WTC11 (cell line): ENCODE measurements around the gene TRIOBP. TPM values are rescaled to one million over a fixed set of nuclear protein-coding genes. Genes with fewer than 3 reads are reported as not detected.
A peak's percentile ranks its signal among the peaks of the same experiment; 100 is the strongest.

ENCODE experiments used
- ATF2 ChIP-seq: sonication (generic); formaldehyde crosslinking; IDR thresholded peaks from 2 replicates; pipeline ENCODE4 v1.8.1; 2022; ENCODE audit warnings: low read depth, missing genetic modification reagents, borderline replicate concordance
- CTCF ChIP-seq: fragments of 200-600 bp; IDR thresholded peaks from 2 replicates; pipeline ENCODE4 v1.8.0; 2022; ENCODE audit warnings: antibody characterized with exemption
- E2F4 ChIP-seq: sonication (generic); formaldehyde crosslinking; IDR thresholded peaks from 2 replicates; pipeline ENCODE4 v1.8.1; 2022; ENCODE audit warnings: low read depth, mild to moderate bottlenecking, moderate library complexity, missing genetic modification reagents, borderline replicate concordance
- E2F5 ChIP-seq: sonication (generic); formaldehyde crosslinking; IDR thresholded peaks from 2 replicates; pipeline ENCODE4 v1.8.1; 2022; ENCODE audit warnings: mild to moderate bottlenecking, moderate library complexity, missing genetic modification reagents
- ELF4 ChIP-seq: sonication (generic); formaldehyde crosslinking; IDR thresholded peaks from 2 replicates; pipeline ENCODE4 v1.8.1; 2022; ENCODE audit warnings: low read depth, mild to moderate bottlenecking, moderate library complexity, missing genetic modification reagents
- ETV6 ChIP-seq: sonication (generic); formaldehyde crosslinking; IDR thresholded peaks from 2 replicates; pipeline ENCODE4 v1.8.1; 2022; ENCODE audit warnings: mild to moderate bottlenecking, missing genetic modification reagents
- FOXJ3 ChIP-seq: sonication (generic); formaldehyde crosslinking; IDR thresholded peaks from 2 replicates; pipeline ENCODE4 v1.9.0; 2021; ENCODE audit warnings: missing genetic modification reagents, mild to moderate bottlenecking, borderline replicate concordance
- FOXP4 ChIP-seq: sonication (generic); formaldehyde crosslinking; IDR thresholded peaks from 2 replicates; pipeline ENCODE4 v1.8.0; 2022; ENCODE audit warnings: mild to moderate bottlenecking, missing genetic modification reagents
- HMGXB4 ChIP-seq: sonication (generic); formaldehyde crosslinking; IDR thresholded peaks from 2 replicates; pipeline ENCODE4 v1.8.1; 2023; ENCODE audit warnings: mild to moderate bottlenecking, moderate library complexity, missing genetic modification reagents
- MYBL2 ChIP-seq: sonication (generic); formaldehyde crosslinking; IDR thresholded peaks from 2 replicates; pipeline ENCODE4 v1.8.1; 2023; ENCODE audit warnings: mild to moderate bottlenecking, moderate library complexity, missing genetic modification reagents
- NFATC4 ChIP-seq: fragments of 250-450 bp; sonication (Bioruptor Pico); IDR thresholded peaks from 2 replicates; pipeline ENCODE4 v1.9.0; 2021; ENCODE audit warnings: mild to moderate bottlenecking
- NR1H2 ChIP-seq: sonication (generic); formaldehyde crosslinking; IDR thresholded peaks from 2 replicates; pipeline ENCODE4 v1.9.0; 2021; ENCODE audit warnings: mild to moderate bottlenecking, moderate library complexity, missing genetic modification reagents
- PREB ChIP-seq: sonication (generic); formaldehyde crosslinking; IDR thresholded peaks from 2 replicates; pipeline ENCODE4 v1.8.1; 2022; ENCODE audit warnings: mild to moderate bottlenecking, missing genetic modification reagents, moderate library complexity, borderline replicate concordance
- SMAD3 ChIP-seq: sonication (generic); formaldehyde crosslinking; IDR thresholded peaks from 2 replicates; pipeline ENCODE4 v1.8.0; 2022; ENCODE audit warnings: missing genetic modification reagents, mild to moderate bottlenecking, borderline replicate concordance
- SOX15 ChIP-seq: fragments of 250-450 bp; sonication (Bioruptor Pico); IDR thresholded peaks from 2 replicates; pipeline ENCODE4 v1.9.0; 2021; ENCODE audit warnings: mild to moderate bottlenecking
- TEAD1 ChIP-seq: sonication (generic); formaldehyde crosslinking; IDR thresholded peaks from 2 replicates; pipeline ENCODE4 v1.8.0; 2022; ENCODE audit warnings: mild to moderate bottlenecking, missing genetic modification reagents
- USF2 ChIP-seq: sonication (generic); formaldehyde crosslinking; IDR thresholded peaks from 2 replicates; pipeline ENCODE4 v1.8.1; 2023; ENCODE audit warnings: mild to moderate bottlenecking, missing genetic modification reagents, moderate library complexity
- ZNF138 ChIP-seq: sonication (generic); formaldehyde crosslinking; conservative IDR thresholded peaks from 2 replicates; pipeline ENCODE4 v1.8.1; 2022; ENCODE audit warnings: mild to moderate bottlenecking, moderate library complexity, missing genetic modification reagents
- ZNF219 ChIP-seq: sonication (generic); formaldehyde crosslinking; IDR thresholded peaks from 2 replicates; pipeline ENCODE4 v1.8.0; 2023; ENCODE audit warnings: missing genetic modification reagents, mild to moderate bottlenecking, borderline replicate concordance
- ZNF232 ChIP-seq: sonication (generic); formaldehyde crosslinking; IDR thresholded peaks from 2 replicates; pipeline ENCODE4 v1.8.0; 2022; ENCODE audit warnings: mild to moderate bottlenecking, missing genetic modification reagents
- ZNF396 ChIP-seq: fragments of 250-450 bp; sonication (Bioruptor Pico); IDR thresholded peaks from 2 replicates; pipeline ENCODE4 v1.8.0; 2021; ENCODE audit warnings: mild to moderate bottlenecking, moderate library complexity, borderline replicate concordance
- ZNF423 ChIP-seq: fragments of 250-450 bp; sonication (Bioruptor Pico); IDR thresholded peaks from 2 replicates; pipeline ENCODE4 v2.1.2; 2022; ENCODE audit warnings: mild to moderate bottlenecking, moderate library complexity
- ZNF425 ChIP-seq: fragments of 250-450 bp; sonication (Bioruptor Pico); conservative IDR thresholded peaks from 2 replicates; pipeline ENCODE4 v1.9.0; 2021; ENCODE audit warnings: mild to moderate bottlenecking
- total RNA-seq: library from RNA; stranded (reverse); gene quantifications from 3 replicates; pipeline ENCODE4 v1.2.3, GENCODE V29; 2021

TRIOBP gene
- total RNA-seq, 1 experiment from 2014 or later, result 54.0 TPM

- TF ChIP-seq ZNF138, result 0 out of 2 replicates have a peak, but pooled peaks have one; percentile 32
- no peak for TF ChIP-seq ZNF219
- no peak for TF ChIP-seq PREB
- TF ChIP-seq NFATC4, result no peak
- no peak for TF ChIP-seq ZNF232 (CRISPR knock-in tag)
- peak; percentile 87 for TF ChIP-seq HMGXB4 (CRISPR knock-in tag)
- no peak for TF ChIP-seq ATF2 (CRISPR knock-in tag)
- TF ChIP-seq TEAD1 (CRISPR knock-in tag), result no peak
- TF ChIP-seq MYBL2 (CRISPR knock-in tag), result no peak
- no peak for TF ChIP-seq SOX15 (CRISPR knock-in tag)
- no peak for TF ChIP-seq ZNF396 (CRISPR knock-in tag)
- no peak for TF ChIP-seq ELF4 (CRISPR knock-in tag)
- no peak for TF ChIP-seq USF2 (CRISPR knock-in tag)
- peak; percentile 17 for TF ChIP-seq FOXP4
- no peak for TF ChIP-seq CTCF
- 0 out of 2 replicates have a peak, but pooled peaks have one; percentile 50 for TF ChIP-seq E2F4
- TF ChIP-seq ETV6 (CRISPR knock-in tag), result no peak
- TF ChIP-seq SMAD3 (CRISPR knock-in tag), result no peak
- TF ChIP-seq E2F5 (CRISPR knock-in tag), result peak; percentile 17; the same call in 1 of the 2 replicates
- TF ChIP-seq ZNF423 (CRISPR knock-in tag), result peak; percentile 91
- no peak for TF ChIP-seq ZNF425
- no peak for TF ChIP-seq NR1H2 (CRISPR knock-in tag)
- no peak for TF ChIP-seq FOXJ3
These were observed 128.1 kb downstream of the TRIOBP start (continued) for GRCh38 chr22:37824674-37825641.
